Caki2 (cell line): ENCODE data around the gene BCAS3. TPM values are rescaled to one million over a fixed set of nuclear protein-coding genes. Genes with fewer than 3 reads are reported as not detected.

ENCODE experiments used
- DNase-seq: peaks from one replicate; pipeline ENCODE4 v3.0.0-alpha.2; 2015; ENCODE audit warnings: low read depth
- in situ Hi-C: cut with HindIII; loops from 2 replicates; pipeline ENCODE4 v1.10.0; 2016; ENCODE audit warnings: low sequenced_read_pairs, low pct_unique_long_range_greater_than_20kb, mixed read lengths
- total RNA-seq: library from RNA; depleted of rRNA; stranded (reverse); fragments of >200 nt; shearing (Covaris generic); gene quantifications from 2 replicates; pipeline ENCODE4 v1.2.3, GENCODE V29; 2014; ENCODE audit warnings: low replicate concordance

The BCAS3 gene
- total RNA-seq, 1 experiment from 2014 or later, result 10.3 TPM

DNA sequence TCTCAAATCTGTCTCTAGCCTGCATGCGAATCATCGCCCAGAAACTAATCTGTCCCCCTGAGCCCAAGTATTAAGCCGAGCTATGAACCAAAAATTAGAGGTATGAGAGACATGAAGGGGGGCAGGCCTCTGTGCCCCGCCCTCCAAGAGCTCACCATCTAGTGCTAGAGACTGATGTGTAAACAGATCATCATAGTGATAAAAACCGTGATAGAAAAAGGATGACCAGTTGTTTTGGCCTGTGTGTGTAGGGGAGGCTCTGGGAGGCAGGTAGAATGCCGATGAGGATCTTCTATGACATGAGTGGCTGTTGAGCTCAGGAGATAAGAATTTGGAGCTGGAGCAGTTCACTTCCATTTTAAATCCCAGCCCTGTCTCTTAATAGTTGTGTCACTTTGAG, 632.9 kb downstream of the BCAS3 start:
- DNase-seq, result no peak
- in situ Hi-C loops, result no loop called here

DNA sequence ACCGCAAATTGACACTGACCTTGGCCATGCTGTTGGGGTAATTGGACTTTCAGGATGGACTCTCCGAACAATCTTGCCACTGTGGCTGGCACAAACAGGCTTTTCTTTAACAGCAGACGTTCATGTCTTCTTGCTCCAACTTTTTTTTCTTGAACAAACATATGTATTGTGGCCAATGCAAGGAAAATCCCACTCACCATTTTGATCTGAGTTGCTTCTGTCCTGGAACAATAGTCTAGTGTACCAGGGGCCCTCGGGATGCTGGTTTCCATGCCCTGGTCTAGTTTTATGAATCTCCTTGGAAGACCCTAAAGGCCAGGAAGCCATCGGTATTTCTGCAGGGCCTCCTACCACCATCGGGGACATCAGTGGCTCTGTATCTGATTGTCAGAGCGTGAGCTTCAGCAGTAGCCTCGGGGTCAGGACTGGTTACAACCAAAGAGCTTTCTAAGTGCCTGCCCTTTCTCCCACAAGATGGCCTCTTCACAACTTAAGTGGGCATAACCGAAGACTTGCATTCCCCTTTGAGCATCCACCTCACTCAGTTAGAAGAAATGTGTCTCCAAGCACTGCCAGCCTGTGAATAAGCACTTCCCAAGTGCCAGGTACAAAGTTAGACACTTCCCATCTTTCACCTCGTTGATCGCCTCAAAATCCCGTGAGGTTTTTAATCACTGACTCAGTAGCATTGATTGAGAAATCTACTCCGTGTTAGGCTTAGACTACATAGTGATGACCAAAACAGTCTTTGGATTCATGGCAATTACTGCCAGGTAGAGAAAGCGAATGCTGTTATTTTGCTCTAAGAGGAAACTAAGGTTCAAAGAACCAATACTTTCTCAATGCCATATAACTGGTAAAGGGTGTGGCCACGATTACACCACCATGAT, 635.0 kb downstream of the BCAS3 start:
- in situ Hi-C loops, result no loop called here

DNA sequence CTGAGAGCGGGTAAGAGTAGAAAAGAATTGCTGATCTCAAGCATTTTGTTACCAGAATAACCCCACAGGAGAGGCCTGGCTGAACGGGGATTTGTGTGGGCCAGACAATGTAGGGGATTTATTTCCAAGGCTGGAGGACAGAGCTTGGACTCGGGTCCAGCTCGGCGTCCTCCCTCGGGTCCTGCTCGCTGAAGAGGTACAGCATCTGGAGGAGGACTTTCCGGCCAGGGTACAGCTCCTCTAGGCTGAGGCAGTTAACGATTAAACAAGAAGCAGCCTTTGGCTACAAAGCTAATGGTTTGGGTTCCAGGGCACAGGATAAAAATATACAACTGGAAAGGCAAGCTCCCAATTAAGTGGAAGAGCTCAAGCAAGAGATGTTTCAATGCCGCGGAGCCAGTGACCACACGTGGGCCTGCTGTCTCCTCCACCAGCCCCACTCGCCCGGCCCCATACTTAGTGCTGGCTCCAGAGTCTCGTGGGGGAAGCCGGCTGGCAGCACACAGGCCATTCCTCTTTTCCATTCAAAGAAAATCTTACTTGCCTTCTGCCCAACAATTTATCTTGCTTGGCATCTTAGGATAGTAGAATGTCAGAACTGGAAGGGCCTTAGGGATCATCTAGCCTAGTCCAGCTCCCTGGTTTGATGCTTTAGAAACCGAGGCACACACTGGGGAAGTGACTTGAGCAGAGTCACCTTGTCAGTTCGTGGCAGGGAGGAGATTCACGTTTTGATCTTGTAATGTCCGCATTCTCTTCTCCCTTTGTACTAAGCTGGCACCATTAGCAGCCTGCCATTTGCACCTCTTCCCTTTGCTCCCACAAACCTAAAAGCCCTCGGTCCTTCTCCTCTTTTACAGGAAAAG, 636.0 kb downstream of the BCAS3 start:
- in situ Hi-C loops, result no loop called here
- DNase-seq, result no peak

More for the DNA sequence above, 635.0 kb downstream of the BCAS3 start:
- no peak for DNase-seq

DNA sequence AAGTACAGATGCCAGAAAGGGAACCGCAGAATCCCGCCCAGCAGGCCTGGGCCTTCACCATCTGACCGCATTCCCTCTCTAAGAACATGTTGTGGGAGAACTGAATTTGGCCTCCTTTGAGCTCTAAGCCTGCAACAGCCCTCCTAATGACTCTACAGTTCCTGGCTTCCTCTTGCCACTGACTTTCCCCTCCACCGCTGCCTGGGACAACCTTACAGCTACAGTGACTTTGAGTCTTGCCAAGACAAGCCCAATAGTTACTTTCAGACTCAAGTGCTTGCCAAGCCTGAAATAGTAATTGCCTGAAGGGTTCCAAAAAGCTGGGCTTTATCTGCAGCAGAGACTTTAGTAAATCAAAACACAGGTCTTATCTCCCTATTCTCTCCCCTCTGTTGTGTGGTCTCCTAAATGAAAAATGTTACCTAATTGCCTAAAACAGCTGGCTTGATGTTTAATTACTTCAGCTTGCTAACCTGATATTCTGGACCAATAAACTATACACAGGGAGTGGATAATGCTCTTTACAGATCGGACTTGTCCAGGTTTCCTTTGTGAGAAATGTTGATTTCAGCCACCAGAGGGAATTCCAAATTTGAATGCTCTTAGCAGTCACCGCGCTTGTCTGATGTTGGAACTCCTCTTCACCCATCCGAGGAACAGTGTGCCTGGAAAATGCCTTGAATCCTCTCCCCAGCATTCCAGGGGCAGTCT, 636.9 kb downstream of the BCAS3 start:
- DNase-seq, result no peak
- in situ Hi-C loops, result no loop called here

DNA sequence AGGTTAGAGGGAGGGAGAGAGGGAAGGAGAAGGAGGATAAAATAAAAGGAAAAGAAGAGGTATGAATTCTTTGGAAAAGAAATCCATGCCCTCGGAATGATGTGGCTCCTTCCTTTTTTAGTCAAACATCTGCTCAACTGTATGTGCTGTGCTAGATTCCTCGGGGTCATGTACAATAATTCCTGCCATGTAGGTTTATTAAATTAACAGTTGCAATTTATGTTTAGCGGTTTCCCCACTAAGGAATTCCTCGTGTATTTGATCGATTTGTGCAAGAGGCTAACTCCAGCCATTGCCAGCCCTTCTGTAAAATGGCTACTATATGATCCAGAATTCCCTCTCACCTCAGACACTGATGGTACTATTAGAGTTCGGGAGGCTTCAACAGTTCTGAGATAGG, 639.0 kb downstream of the BCAS3 start:
- DNase-seq, result no peak
- in situ Hi-C loops, result no loop called here

DNA sequence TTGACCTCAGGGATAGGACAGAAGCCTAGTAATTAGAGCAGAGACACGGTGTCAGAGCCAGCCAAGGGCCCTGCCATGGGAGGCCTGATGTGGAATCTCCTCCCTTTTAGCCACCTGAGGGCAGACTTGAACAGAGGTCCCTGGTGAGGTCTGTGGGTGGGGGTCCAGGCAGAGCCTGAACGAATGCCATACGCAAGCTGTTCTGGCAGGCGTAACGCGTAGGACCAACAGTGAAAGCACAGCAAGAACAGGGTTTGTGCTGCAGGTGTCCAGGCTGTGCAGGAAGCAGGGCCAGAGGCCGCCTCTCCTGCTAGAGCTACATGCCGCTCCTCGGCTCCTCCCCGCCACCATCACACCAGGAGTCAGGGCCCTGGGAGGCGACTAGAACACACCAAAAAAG, 640.1 kb downstream of the BCAS3 start:
- DNase-seq, result no peak
- in situ Hi-C loops, result no loop called here

DNA sequence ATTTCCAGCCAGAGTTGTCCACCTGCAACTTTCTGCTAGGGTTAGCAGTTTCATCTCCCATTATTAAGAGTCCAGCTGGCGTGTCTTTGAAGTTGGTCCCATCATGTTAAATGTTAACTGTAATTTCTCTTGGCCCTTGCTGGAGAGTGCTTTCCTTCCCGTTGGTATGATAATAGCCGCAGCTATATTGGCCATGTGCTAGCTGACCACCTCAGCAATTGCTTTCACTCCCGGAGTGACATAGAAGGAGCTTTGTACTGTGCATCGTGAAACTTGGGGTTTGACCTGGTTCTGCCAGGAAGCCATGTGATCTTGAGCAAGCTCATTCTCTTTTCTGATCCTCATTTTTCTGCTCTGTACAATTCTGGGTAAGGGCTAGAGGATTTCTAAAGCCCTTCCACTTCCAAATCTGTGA, 641.0 kb downstream of the BCAS3 start:
- no peak for DNase-seq
- in situ Hi-C loops, result no loop called here

DNA sequence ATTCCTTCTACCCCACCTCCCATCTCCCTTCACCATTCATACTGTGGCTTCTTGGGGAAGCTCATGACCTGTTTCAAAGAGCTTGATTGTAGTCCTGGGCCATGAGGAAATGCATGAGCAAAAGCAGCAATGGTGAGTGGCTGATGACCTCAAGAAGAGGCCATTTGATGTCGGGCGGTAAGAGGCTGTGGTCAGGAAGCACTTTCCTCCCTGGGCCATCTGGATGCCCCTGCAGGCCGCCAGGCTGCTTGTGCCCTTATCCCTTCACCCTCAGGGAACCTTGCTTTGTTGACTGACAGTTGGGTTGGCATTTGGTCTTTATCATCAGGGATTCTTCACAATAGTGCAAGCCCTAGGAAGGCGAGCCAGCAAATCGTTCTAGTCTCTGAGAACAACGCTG, 643.7 kb downstream of the BCAS3 start:
- DNase-seq, result no peak
- in situ Hi-C loops, result no loop called here

DNA sequence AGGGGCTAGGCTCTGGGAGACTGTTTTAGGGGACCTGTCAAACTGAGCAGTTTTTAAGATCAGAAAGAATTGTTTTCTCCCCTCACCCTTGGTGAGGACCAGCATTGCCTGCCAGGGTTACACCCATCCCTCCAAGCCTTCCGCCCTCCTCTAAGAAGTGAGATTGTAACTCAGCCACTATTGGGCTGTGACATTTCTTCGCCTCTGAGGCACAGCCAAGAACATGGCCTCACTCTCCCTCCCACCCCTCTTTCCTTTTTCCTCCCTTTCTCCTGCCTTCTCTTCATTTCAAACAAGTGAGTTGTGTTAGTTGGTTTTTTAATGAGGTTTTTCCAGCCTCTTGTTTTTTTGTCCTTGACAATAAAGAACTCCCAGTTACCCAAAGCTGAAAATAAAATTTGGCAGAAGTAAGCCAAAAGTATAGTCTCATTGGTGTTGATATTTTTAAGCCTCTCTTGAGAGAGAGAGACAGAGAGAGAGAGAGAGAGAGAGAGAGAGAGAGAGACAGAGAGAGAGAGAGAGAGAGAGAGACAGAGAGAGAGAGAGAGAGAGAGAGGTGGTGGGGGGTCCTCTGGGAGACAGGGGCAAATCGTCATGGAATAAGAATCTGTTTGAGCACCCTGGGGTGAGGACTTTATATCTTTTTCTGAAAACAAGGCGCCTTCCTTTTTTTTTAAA, 644.8 kb downstream of the BCAS3 start:
- in situ Hi-C loops, result no loop called here
- no peak for DNase-seq

DNA sequence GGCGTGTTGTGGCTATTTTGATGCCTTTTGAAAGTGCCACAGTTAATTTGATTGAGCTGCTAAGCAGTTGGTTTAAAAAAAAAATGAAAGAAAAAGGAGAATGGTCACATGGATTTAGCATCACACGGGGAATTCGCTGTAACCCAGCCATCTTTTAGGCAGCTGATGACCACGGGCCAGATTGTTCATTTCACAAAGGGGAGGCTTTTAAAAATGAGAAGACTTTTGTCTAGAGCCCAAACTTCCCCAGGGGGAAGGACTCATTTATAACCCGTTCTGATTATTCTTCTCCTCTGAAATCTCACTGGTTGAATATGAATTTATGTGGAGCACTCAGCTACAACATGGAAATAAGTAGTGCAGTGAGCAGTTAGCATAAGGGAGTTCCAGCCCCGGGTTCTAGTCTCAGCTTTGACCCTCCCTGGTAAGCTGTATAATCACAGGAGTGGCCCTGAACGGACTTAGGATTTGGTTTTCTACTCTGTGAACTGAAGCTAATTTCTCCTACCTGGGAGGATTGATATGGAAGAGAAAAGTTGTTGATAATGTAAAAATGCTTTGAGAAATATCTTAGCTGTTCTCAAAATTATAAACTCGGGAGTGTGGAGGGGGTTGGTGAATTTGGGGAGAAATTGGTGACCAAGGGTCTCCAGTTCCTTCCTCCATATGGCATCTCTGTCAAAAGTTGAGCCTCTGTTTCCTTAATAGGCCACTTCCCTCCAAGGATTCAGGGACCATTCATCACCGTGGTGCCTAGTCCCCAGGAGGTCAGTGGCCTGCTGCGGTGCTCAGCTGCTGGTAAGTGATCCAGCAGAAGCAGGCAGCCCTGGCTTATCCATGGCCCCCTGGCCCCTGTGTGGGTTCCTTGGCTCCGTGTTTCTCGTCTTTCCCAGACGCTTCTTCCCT, 645.6 kb downstream of the BCAS3 start:
- in situ Hi-C loops, result no loop called here
- no peak for DNase-seq

DNA sequence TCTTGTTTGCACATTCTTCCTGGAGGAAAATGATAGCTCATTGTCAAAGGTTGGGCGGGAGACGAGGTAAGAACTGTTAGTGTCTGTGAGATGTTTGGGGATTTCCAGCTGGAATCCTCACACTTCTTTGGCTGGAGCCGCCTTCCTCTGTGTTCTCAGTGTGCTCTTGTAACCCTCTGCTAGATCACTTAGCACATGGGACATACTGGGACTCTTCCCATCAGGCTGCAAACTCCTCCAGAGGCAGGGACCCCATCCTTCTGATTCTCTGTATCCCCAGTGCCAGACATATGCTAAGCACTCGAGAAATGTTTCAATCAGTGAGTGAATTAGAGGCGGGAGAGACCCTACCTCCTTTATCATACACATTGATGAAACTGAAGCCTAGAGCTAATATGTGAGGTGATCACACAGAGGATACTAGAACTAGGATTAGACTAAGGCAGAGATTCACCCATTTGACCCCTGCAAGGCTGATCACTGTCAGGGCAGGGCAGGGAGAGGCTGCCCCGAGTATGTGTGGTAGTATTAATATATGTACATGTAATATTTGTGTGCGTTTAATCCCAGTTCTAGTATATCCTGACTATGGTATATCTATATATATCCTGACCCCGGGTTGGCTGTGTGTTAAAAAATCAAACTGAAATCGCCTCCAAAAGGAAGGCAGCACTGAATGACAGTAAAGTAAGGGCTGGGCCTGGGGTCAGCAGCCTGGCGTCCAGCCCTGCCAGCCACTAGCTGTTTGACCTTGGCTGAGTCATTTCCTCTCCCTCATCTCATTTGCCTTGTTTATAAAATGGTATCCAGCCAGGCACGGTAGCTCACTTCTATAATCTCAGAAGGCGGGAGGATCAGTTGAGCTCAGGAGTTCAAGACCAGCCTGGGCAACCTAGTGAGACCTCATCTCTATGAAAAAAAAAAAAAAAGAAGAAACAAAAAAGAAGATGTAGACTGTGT, 646.5 kb downstream of the BCAS3 start:
- in situ Hi-C loops, result no loop called here
- no peak for DNase-seq

DNA sequence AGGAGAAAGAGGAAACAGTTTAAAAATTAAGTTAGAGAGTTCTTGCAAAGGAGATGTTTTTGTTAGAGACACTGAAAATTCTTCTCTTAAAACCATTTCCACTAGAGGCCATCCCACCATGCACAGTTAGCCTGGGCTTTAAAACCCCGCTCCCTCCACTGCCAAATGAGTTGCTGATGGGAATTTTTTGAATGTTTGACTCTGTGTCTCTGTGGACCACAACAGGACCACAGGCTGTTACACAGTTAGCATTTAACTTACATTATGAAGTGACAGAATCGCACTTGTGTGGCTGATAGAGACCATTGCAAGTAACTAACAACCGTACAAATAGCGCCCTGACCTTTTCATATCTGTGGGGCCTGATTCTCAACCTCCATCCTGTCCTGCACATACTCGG, 647.3 kb downstream of the BCAS3 start:
- in situ Hi-C loops, result no loop called here
- DNase-seq, result no peak

DNA sequence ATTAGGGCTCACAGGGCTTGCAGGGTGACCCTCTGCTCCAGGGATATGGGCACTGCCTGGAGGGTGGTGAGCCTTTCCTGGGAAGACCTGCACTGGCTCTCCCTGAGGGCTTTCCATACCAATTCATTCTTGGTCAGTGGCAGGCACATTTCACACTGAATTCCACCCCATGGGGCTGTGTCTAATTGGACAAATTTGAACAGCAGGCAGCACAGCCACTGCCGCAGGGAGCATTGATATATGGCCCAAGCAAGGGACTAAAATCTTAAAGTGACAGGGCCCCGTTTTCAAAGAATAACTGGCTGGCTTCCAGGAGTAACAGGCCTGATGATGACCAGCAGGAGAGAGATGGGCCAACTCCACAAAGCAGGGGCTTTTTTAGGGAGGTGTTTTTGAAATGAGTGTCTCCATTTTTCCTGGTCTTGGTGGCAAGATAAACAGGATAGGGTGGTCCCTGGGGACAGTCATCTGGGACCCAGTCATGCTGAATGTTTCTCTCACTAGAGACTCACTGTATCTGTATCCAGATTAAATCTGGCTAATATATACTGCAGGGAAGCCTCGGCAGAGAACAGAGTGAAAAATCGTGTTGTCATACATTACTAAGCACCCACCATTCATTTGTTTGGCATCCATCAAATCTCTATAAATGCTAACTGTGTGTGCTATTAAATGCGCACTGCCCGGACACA, 647.9 kb downstream of the BCAS3 start:
- in situ Hi-C loops, result no loop called here
- no peak for DNase-seq

DNA sequence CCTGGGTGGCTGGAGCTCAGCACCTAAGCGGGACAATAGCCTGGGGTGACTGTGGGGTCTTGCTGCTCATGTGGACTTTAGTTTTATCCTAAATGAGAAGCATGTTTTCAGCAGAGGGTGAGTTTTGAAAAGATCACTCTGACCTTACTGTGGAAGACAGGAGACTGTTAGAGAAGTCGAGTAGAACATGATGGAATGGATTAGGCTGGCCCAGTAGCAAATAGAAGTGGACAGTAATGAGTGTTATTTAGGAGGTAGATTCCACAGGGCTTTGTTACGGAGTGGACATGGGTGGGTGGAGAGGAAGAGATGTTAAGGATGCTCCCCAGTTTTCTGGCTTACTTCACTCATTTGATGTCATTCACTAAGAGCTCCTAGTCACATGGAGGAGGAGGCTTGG, 648.7 kb downstream of the BCAS3 start:
- in situ Hi-C loops, result no loop called here
- DNase-seq, result no peak

DNA sequence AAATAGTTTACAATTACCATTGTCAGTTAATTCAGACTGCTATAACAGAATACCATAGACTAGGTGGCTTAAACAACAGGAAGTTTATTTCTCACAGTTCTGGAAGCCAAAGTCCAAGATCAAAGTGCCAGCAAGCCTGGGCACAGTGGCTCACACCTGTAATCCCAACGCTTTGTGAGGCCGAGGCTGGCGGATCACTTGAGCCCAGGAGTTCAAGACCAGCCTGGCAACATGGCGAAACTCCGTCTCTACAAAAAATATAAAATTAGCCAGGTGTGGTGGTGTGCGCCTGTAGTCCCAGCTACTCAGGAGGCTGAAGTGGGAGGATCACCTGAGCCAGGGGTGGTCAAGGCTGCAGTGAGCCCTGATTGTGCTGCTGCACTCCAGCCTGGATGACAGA, 650.7 kb downstream of the BCAS3 start:
- no peak for DNase-seq
- in situ Hi-C loops, result no loop called here
